GM19372 (cell line): ENCODE results near the gene GLRA1.

Experiments
- ATAC-seq: cut with Tn5 transposase; IDR thresholded peaks from one replicate; pipeline ENCODE4 v1.9.1; 2021; ENCODE audit warnings: mild to moderate bottlenecking, low read depth, moderate library complexity; ENCODE audit not compliant: unreplicated experiment

GLRA1 gene

GRCh38 chr5:151780348-151780747 lies 144.3 kb downstream of the GLRA1 start:
- ATAC-seq = no peak

- no peak for ATAC-seq
These were observed 145.0 kb downstream of the GLRA1 start for GRCh38 chr5:151779531-151780125.

GRCh38 chr5:151775025-151775606 lies 149.5 kb downstream of the GLRA1 start:
- no peak for ATAC-seq

GRCh38 chr5:151773951-151774350 lies 150.7 kb downstream of the GLRA1 start:
- no peak for ATAC-seq

- no peak for ATAC-seq
These were observed 151.6 kb downstream of the GLRA1 start for GRCh38 chr5:151772846-151773561.
